Measurements from ENCODE around the gene MAD1L1.

The MAD1L1 gene

DNA sequence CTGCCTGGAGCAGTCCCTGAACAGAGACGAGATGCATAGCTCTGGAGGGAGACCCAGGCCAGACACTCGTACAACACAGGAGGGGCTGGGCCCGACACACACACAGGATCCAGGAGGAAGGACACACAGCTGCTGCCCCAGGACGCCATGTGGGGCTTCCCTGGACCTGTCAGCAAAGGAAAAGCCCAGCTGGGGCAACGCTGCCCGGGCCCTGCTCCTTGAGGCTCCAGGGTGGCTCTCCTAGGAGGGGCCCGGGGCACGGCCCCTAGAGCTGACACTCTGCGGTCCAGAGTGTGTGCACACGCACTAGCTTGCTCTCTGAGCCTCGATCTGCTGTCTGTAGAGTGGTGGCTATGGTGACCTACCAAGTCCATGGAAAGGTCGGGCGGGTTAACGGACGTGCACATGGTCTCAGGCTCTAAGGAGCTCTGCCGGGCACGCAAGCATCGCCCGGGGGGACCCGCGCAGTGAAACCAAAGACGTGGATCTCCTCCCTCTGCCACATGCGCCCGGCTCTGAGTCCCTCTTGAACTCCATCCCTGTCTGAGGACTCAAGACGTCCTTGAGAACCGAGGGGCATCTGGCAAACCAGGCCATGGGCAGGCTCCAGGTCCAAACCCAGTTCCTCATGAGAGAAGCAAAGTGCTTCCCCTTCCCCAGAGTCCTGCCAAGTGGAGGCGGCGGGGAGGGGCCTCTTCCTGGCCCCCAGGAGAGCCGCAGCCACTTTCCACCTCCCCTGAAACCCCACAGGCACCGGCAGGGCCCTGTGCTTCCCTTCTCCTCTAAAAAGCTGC lies 283.7 kb downstream of the MAD1L1 start:
- 82% methylated on average over 30 of the region's 30 CpGs for WGBS (ENCODE audit: insufficient coverage)
- no peak overlapping the region for H3K4me3 ChIP-seq (ENCODE audit: control insufficient read depth in 1 of 7, extremely low read depth in 1 of 7, insufficient read depth in 4 of 7, low read depth in 2 of 7, low read length in 6 of 7)
- POLR2A ChIA-PET: no interaction called here
- CTCF ChIA-PET: interaction anchor here (1.0 kb wide), 1 partner anchor 190 kb away, joined by 3 read pairs; no protein-coding TSS in a partner anchor
- peaks cover 0 to 19% (median 14%) of the 10 kb centered on the region in 4 experiments for H3K4me1 ChIP-seq (ENCODE audit: control extremely low read depth in 1 of 4, control insufficient read depth in 4 of 4, insufficient read depth in 4 of 4, low read length in 3 of 4)
- DNase-seq: no peak
- H3K9me3 ChIP-seq (ENCODE audit: control extremely low read depth in 1 of 5, control insufficient read depth in 4 of 5, insufficient read depth in 2 of 5, low read depth in 1 of 5, low read length in 4 of 5): no peaks in the 10 kb centered on the region
- no peak overlapping the region for H3K27ac ChIP-seq (ENCODE audit: insufficient read depth in 1 of 2, low read depth in 1 of 2, low read length in 2 of 2, poor library complexity in 1 of 2, severe bottlenecking in 2 of 2)
- H3K27me3 ChIP-seq (replicated peaks in 2 of 5; ENCODE audit: control insufficient read depth in 4 of 5, insufficient read depth in 5 of 5, low read length in 4 of 5): no peaks in the 10 kb centered on the region
- peaks cover 0 to 14% (median 3%) of the 10 kb centered on the region in 4 experiments for H3K36me3 ChIP-seq (ENCODE audit: control insufficient read depth in 4 of 4, insufficient read depth in 4 of 4, low read length in 3 of 4)

DNA sequence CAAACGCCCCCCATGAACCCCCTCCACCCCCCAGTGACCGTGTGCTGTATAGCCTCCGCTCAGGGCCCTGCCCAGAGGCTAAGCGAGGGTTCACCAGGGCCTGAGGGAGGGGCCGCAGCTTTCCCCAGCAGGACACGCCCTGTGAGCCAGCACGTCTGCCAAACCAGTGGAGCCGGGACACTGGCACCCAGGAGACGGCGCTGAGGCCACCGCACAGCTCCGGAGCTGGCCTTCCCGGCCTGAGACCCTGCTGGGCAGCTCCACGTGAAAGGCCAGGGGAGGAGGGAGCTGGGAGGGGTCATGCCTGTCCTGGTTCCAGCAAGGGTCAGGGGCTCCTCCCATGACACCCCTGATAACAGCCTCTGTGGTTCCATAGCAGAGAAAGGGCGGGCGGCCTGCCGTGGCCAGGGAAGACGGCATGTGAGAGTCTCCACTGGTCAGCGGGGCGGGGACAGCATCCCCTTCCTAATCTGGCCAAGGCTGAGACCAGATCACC lies 284.4 kb downstream of the MAD1L1 start:
- no peak for DNase-seq
- POLR2A ChIA-PET: no interaction called here
- Histone ChIP-seq H3K27ac (ENCODE audit: insufficient read depth in 1 of 2, low read depth in 1 of 2, low read length in 2 of 2, poor library complexity in 1 of 2, severe bottlenecking in 2 of 2) (no peak overlapping the region), H3K36me3 (ENCODE audit: control insufficient read depth in 4 of 4, insufficient read depth in 4 of 4, low read length in 3 of 4) (peaks cover 0 to 11% (median 3%) of the 10 kb centered on the region in 4 experiments), H3K4me1 (ENCODE audit: control extremely low read depth in 1 of 4, control insufficient read depth in 4 of 4, insufficient read depth in 4 of 4, low read length in 3 of 4) (peaks cover 0 to 22% (median 14%) of the 10 kb centered on the region in 4 experiments), H3K9me3 (ENCODE audit: control extremely low read depth in 1 of 5, control insufficient read depth in 4 of 5, insufficient read depth in 2 of 5, low read depth in 1 of 5, low read length in 4 of 5) (no peaks in the 10 kb centered on the region), H3K4me3 (ENCODE audit: control insufficient read depth in 1 of 7, extremely low read depth in 1 of 7, insufficient read depth in 4 of 7, low read depth in 2 of 7, low read length in 6 of 7) (no peak overlapping the region), H3K27me3 (replicated peaks in 2 of 5; ENCODE audit: control insufficient read depth in 4 of 5, insufficient read depth in 5 of 5, low read length in 4 of 5) (no peaks in the 10 kb centered on the region)
- CTCF ChIA-PET: no interaction called here
- WGBS (ENCODE audit: insufficient coverage): 90% methylated on average over 14 of the region's 20 CpGs

DNA sequence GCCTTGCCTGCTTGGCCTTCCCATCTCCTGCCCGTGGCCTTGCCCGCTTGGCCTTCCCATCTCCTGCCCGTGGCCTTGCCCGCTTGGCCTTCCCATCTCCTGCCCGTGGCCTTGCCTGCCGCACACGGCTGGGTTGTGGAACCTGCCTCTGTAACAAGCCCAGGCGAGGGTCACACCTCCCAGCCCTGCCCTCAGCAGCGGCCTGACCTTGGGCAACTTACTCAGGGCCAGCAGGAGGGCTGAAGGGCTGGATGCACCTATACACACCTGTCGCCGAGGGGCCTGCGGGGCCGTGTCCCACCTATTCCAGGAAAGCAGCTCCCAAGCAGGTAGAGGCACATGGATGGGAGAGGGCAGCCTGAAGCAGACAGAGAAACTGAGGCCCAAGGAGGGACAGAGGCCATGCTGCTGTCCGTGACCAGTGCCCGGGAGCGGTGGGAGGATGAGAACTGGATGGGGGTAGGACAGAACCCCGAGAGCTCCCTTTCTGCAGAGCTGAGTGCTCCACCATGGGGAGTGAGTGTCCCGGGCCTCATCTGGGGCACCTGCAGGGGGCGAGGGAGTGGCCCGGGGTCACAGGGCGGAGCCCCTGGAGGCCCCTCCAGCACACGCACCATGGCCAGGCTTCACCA lies 285.0 kb downstream of the MAD1L1 start:
- ChIA-PET POLR2A (no interaction called here), CTCF (no interaction called here)
- Histone ChIP-seq H3K9me3 (ENCODE audit: control extremely low read depth in 1 of 5, control insufficient read depth in 4 of 5, insufficient read depth in 2 of 5, low read depth in 1 of 5, low read length in 4 of 5) (no peaks in the 10 kb centered on the region), H3K4me1 (ENCODE audit: control extremely low read depth in 1 of 4, control insufficient read depth in 4 of 4, insufficient read depth in 4 of 4, low read length in 3 of 4) (peaks cover 0 to 22% (median 14%) of the 10 kb centered on the region in 4 experiments), H3K27ac (ENCODE audit: insufficient read depth in 1 of 2, low read depth in 1 of 2, low read length in 2 of 2, poor library complexity in 1 of 2, severe bottlenecking in 2 of 2) (no peak overlapping the region), H3K36me3 (ENCODE audit: control insufficient read depth in 4 of 4, insufficient read depth in 4 of 4, low read length in 3 of 4) (peaks cover 0 to 11% (median 3%) of the 10 kb centered on the region in 4 experiments), H3K27me3 (replicated peaks in 2 of 5; ENCODE audit: control insufficient read depth in 4 of 5, insufficient read depth in 5 of 5, low read length in 4 of 5) (no peaks in the 10 kb centered on the region), H3K4me3 (ENCODE audit: control insufficient read depth in 1 of 7, extremely low read depth in 1 of 7, insufficient read depth in 4 of 7, low read depth in 2 of 7, low read length in 6 of 7) (no peak overlapping the region)
- 92% methylated on average over 17 of the region's 22 CpGs for WGBS (ENCODE audit: insufficient coverage)
- DNase-seq: no peak

DNA sequence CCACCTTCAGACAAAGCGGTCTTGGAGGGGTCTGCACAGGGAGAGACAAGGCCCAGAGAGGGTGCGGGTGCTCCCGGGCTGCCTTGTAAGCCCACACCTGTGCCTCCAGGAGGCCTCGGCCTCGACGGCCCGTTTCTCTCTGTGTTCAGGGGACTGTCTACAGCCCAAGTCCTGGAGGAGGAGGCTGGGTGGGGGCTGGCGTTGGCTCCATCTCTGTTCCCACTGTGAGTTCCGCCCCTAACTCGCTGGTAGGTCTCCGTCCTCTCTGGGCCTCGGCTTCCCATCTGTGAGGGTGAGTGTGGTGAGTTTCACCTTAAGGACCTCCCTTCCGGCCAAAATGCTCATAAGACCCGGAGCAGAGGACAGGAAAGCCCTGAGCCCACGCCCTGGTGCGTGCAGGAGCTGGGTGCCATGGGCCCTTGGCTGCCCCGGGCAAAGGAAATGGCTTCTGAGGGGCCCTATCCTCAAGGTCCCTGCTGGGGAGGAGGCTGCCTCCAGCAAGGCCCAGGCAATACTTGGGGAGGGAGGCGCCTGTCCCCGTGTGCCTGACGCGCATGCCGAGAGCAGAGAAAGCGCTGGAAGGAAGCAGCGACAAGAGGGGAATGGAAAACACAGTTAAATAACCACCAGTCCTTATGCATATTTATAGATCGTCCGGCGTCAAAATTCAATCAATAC lies 285.8 kb downstream of the MAD1L1 start:
- no peaks in the 10 kb centered on the region for H3K9me3 ChIP-seq (ENCODE audit: control extremely low read depth in 1 of 5, control insufficient read depth in 4 of 5, insufficient read depth in 2 of 5, low read depth in 1 of 5, low read length in 4 of 5)
- H3K4me3 ChIP-seq (ENCODE audit: control insufficient read depth in 1 of 7, extremely low read depth in 1 of 7, insufficient read depth in 4 of 7, low read depth in 2 of 7, low read length in 6 of 7): no peak overlapping the region
- DNase-seq: no peak
- CTCF ChIA-PET: no interaction called here
- 96% methylated on average over 17 of the region's 27 CpGs for WGBS (ENCODE audit: insufficient coverage)
- H3K4me1 ChIP-seq (ENCODE audit: control extremely low read depth in 1 of 4, control insufficient read depth in 4 of 4, insufficient read depth in 4 of 4, low read length in 3 of 4): peaks cover 0 to 30% (median 17%) of the 10 kb centered on the region in 4 experiments
- no peaks in the 10 kb centered on the region for H3K27me3 ChIP-seq (replicated peaks in 2 of 5; ENCODE audit: control insufficient read depth in 4 of 5, insufficient read depth in 5 of 5, low read length in 4 of 5)
- peaks cover 0 to 11% (median 3%) of the 10 kb centered on the region in 4 experiments for H3K36me3 ChIP-seq (ENCODE audit: control insufficient read depth in 4 of 4, insufficient read depth in 4 of 4, low read length in 3 of 4)
- POLR2A ChIA-PET: no interaction called here
- H3K27ac ChIP-seq (ENCODE audit: insufficient read depth in 1 of 2, low read depth in 1 of 2, low read length in 2 of 2, poor library complexity in 1 of 2, severe bottlenecking in 2 of 2): no peak overlapping the region

DNA sequence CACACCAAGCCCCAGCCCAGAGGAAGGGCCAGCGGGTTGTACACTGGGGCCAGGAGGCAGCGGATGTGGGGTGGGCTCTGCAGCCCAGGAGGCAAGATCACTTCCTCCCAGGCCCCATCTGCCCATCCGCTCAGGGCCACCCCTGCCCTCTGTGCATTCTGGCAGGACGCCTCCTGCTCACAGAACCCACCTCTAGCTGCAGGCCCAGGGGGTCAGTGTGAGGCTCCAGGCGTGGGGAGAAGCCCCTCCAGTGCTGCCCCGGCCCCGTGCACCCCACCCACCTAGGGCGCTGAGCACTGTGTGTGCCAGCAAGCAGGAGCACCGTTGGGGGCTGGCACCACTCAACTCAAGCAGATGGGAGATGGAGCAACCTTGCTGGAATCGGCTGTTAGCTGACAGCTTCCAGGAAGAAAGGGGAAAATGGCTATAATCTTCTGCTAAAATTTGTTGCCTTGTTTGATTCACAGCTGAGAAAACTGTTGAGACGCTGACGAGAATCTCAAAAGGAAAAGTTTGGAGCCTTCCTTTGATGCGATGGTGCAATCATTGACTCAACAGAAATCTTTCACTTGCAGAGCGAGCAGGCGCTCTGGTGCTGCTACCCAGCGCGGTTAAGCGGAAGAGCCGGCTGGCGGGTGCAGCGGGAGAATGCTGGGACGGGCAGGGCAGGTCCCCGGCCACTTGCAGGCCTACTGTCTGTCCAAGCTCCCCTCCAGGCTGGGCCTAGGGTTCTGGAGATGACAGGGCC lies 286.5 kb downstream of the MAD1L1 start:
- ChIA-PET POLR2A (no interaction called here), CTCF (no interaction called here)
- no peak overlapping the region for H3K27ac ChIP-seq (ENCODE audit: insufficient read depth in 1 of 2, low read depth in 1 of 2, low read length in 2 of 2, poor library complexity in 1 of 2, severe bottlenecking in 2 of 2)
- H3K36me3 ChIP-seq (ENCODE audit: control insufficient read depth in 4 of 4, insufficient read depth in 4 of 4, low read length in 3 of 4): peaks cover 0 to 11% (median 3%) of the 10 kb centered on the region in 4 experiments
- WGBS (ENCODE audit: insufficient coverage): 97% methylated on average over 20 of the region's 23 CpGs
- peaks cover 0 to 32% (median 19%) of the 10 kb centered on the region in 4 experiments for H3K4me1 ChIP-seq (ENCODE audit: control extremely low read depth in 1 of 4, control insufficient read depth in 4 of 4, insufficient read depth in 4 of 4, low read length in 3 of 4)
- no peaks in the 10 kb centered on the region for H3K27me3 ChIP-seq (replicated peaks in 2 of 5; ENCODE audit: control insufficient read depth in 4 of 5, insufficient read depth in 5 of 5, low read length in 4 of 5)
- no peak overlapping the region for H3K4me3 ChIP-seq (ENCODE audit: control insufficient read depth in 1 of 7, extremely low read depth in 1 of 7, insufficient read depth in 4 of 7, low read depth in 2 of 7, low read length in 6 of 7)
- no peaks in the 10 kb centered on the region for H3K9me3 ChIP-seq (ENCODE audit: control extremely low read depth in 1 of 5, control insufficient read depth in 4 of 5, insufficient read depth in 2 of 5, low read depth in 1 of 5, low read length in 4 of 5)
- DNase-seq: no peak

DNA sequence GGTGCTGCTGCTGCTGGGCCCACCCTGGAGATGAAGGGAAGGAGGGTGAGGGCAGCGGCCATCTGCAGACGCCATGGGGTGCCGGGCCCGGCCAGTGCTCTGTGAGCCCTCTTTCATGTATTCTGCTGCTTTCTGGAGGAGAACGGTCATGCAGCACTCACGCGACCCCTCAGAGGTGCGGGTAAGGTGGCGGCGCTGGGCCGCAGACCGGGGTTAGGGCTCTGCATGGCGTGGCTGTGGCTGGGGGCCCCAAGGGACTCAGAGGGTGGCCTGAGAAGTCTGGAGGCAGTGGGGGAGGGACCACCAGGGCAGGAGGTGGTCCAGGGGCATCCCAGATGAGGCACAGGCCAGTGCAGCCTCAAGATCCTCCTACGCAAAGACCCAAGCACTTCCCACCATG lies 287.2 kb downstream of the MAD1L1 start:
- ChIA-PET POLR2A (no interaction called here), CTCF (no interaction called here)
- WGBS (ENCODE audit: insufficient coverage): 73% methylated on average over 8 of the region's 14 CpGs
- Histone ChIP-seq H3K27ac (ENCODE audit: insufficient read depth in 1 of 2, low read depth in 1 of 2, low read length in 2 of 2, poor library complexity in 1 of 2, severe bottlenecking in 2 of 2) (no peak overlapping the region), H3K36me3 (ENCODE audit: control insufficient read depth in 4 of 4, insufficient read depth in 4 of 4, low read length in 3 of 4) (peaks cover 0 to 11% (median 3%) of the 10 kb centered on the region in 4 experiments), H3K9me3 (ENCODE audit: control extremely low read depth in 1 of 5, control insufficient read depth in 4 of 5, insufficient read depth in 2 of 5, low read depth in 1 of 5, low read length in 4 of 5) (no peaks in the 10 kb centered on the region), H3K27me3 (replicated peaks in 2 of 5; ENCODE audit: control insufficient read depth in 4 of 5, insufficient read depth in 5 of 5, low read length in 4 of 5) (no peaks in the 10 kb centered on the region), H3K4me1 (ENCODE audit: control extremely low read depth in 1 of 4, control insufficient read depth in 4 of 4, insufficient read depth in 4 of 4, low read length in 3 of 4) (peaks cover 0 to 33% (median 19%) of the 10 kb centered on the region in 4 experiments), H3K4me3 (ENCODE audit: control insufficient read depth in 1 of 7, extremely low read depth in 1 of 7, insufficient read depth in 4 of 7, low read depth in 2 of 7, low read length in 6 of 7) (no peak overlapping the region)
- no peak for DNase-seq

Data from common myeloid progenitor, CD34-positive (primary cell).